Activated CD4-positive, alpha-beta T cell treated with anti-CD3 and anti-CD28 coated beads, Interleukin-10, Interleukin-2, amounts not matched to agents 100 ng/mL and 50 ng/mL, durations not matched to agents 16 hours and 8 hours (primary cell): Measurements from ENCODE around the gene ENAH.
"Not testable (repeated sequence)": the region's sequence is repeated elsewhere in the genome, so short reads cannot be mapped to it uniquely, and the experiment has no call there.

Source experiments
- DNase-seq: peaks from one replicate; pipeline ENCODE4 v3.0.0-alpha.2; 2020

The ENAH gene

DNA sequence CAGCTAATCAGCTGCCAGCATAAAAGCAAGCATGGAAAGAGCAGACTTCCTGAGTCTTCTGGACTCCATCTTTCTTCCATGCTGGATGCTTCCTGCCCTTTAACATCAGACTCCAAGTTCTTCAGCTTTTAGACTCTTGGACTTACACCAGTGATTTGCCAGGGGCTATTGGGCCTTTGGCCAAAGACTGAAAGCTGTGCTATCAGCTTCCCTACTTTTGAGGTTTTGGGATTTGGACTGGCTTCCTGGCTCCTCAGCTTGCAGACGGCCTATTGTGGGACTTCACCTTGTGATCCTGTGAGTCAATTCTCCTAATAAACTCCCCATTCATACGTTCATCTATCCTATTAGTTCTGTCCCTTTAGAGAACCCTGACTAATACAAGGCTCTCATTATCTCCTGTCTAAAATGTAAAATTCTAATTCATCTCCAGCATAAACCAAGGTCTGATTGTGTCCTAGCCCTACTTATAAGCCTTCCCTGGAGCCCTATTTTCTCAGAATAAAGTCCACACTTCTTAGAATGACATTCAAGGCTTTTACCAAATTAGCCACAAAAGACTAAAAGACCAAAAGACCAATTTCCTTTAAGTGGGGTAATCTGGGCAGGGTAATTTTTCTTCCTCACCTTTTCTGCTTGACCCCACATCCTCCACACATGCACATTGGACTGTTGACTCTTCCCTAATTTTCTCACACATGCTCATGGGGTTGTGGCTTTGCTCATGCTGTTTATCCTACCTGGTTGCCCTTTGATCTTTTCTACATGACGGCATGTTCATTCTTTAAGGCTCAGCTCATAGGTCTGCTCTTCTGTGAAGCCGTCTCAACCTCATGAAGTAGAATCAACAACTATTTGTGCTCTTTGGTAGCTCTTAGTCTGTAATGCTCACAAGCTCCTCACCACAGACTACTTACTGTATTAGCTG, 18.1 kb upstream of the ENAH start:
- no peak for DNase-seq

DNA sequence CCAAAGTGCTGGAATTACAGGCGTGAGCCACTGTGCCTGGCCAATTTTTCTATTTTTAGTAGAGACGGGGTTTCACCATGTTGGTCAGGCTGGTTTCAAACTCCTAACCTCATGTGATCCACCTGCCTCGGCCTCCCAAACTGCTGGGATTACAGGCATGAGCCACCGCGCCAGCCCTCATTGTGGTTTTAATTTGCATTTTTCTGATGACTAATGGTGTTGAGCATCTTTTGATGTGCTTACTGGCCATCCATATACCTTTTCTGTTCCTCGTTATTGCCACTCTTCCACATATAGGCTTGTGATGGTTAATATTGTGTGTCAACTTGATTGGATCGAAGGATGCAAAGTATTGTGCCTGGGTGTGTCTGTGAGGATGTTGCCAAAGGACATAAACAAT, 17.4 kb upstream of the ENAH start:
- DNase-seq = no peak

DNA sequence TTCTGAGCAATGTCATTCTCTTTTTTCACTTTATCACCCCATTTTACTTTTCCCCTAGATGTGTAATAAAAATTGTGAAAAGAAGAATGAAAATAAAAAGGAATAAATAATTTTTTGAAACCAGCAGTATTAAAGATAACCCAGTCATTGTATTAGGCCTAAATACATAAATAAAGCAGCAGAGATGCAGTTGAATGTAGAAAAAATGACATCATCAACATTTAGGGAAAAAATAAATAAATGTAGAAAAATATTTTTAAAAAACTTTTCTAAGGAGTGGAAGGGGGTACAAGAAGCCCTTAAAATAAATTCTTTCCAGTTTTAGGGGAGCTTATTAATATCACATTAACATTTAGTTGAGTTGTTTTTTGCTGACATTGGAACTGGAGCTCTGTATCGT, 15.3 kb upstream of the ENAH start:
- no peak for DNase-seq

- no peak for DNase-seq
Observed at GRCh38 chr1:225667362-225667761, 14.4 kb upstream of the ENAH start.

GRCh38 chr1:225666495-225666894, 13.6 kb upstream of the ENAH start:
- DNase-seq = no peak

DNA sequence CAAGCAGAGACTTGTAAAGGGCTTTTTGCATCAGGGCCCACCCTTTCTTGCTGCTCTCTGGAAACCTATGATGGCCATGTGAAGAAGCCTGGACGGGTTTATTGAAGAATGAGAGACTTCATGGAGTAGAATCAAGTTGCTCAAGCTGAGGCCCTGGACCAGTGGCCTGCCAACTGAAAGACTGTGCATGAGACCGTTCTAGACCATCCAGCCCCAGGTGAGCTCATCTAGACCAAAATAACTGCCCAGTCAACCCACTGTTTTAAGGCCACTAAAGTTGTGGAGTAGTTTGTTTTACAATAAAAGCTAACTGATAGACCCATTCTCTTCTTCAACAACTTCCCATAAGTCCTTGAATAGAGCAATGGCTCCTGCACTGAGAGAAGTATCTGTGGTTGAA, 11.8 kb upstream of the ENAH start:
- DNase-seq = no peak

DNA sequence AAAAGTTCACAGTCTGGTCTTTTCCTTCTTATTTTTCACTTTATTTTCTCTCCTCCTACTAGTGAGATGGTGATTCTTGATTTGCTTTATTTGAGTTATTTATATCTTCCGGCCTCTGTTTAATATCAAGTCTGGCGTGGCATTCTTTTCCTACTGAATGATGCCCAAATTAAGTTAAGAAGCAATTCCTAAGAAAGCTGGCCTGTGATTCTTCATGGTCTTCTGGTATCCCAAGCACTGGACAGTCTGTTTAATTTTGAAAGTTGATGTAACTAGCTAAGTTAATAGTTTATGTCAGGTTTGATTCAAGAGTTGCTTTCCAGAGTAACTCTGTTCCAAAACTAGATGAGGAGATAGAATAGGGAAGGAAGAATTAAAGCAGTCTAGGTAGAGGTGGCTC, 9.2 kb upstream of the ENAH start:
- DNase-seq = no peak

DNA sequence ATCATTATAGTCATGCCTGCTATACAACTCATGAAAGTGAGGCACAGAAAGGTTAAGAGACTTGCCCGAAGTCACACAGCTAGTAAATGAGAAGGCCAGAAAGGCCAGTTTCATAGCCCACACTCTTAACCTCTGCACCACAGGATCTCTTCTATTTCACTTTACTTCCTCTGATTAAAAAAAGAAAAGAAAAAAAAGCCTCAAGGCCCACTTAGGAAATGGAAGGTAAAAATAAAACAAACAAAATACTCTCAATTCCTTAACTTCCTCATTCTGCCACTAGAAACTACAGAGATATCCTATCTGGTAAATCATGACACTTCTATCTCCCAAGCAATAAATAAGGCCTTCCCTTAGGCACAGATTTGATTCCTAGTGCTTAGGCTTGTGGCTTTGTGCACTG, 7.6 kb upstream of the ENAH start:
- no peak for DNase-seq

DNA sequence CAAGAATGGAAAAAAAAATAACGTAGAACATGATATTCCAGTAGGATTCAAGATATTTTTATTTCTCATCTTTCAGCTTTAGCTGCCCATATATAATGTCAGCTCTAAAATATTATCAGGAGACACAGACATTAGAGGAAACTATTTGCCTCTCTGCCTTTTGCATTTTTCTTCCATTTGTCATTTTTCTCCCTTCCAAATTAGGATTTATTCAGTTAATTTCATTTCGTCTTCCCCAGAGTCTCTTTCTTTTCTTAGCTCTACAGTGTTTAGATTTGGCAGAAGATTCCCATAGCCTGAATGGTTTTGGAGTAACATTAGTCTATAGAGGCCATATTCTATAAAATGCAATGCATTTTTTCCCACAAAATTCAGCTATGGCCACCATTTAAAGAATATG, 5.1 kb upstream of the ENAH start:
- no peak for DNase-seq

DNA sequence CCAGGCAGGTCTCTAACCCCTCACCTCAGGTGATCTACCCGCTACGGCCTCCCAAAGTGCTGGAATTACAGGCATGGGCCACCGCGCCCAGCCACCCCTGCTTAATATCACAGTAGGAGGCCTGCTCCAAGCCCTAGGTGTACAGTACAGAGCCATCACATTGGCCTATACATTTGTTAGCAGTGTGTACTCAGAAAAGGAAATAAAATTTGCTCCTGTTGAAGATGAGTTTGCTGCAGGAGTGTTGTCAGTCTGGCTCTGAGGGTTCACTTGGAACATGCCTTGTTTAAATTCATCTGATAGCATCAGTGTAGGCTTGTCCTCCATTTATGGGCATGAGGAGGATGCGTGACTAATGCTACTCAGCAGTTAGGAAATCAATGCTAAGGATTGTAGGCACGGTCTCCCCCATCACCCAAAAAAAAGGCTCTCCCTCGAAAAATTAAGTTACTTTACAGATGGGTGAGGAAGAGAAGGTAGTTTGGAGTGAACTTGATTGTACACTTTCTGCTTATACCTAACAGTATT, 4.6 kb upstream of the ENAH start:
- no peak for DNase-seq

GRCh38 chr1:225656259-225656655, 3.3 kb upstream of the ENAH start:
- DNase-seq = not testable (repeated sequence)

- DNase-seq = peak; percentile 6
Observed at GRCh38 chr1:225655509-225656258, 2.8 kb upstream of the ENAH start.

- DNase-seq = no peak
Observed at GRCh38 chr1:225654688-225655508, 2.0 kb upstream of the ENAH start.

DNA sequence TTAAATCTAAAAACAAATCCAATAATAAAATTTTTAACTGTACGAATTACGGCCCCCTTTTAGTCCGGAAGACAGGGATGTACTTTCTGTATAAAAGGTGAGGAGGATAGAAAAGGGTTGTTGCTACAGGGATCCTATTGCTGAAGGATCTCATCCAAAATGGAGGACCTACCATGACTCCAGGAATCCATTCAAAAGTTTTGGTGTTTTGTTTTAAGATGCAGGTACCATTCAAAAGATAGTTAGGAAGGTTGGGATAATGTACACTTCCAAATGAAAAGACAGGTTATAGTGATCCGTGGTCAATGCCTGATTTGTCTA, 1.3 kb upstream of the ENAH start:
- DNase-seq = no peak

DNA sequence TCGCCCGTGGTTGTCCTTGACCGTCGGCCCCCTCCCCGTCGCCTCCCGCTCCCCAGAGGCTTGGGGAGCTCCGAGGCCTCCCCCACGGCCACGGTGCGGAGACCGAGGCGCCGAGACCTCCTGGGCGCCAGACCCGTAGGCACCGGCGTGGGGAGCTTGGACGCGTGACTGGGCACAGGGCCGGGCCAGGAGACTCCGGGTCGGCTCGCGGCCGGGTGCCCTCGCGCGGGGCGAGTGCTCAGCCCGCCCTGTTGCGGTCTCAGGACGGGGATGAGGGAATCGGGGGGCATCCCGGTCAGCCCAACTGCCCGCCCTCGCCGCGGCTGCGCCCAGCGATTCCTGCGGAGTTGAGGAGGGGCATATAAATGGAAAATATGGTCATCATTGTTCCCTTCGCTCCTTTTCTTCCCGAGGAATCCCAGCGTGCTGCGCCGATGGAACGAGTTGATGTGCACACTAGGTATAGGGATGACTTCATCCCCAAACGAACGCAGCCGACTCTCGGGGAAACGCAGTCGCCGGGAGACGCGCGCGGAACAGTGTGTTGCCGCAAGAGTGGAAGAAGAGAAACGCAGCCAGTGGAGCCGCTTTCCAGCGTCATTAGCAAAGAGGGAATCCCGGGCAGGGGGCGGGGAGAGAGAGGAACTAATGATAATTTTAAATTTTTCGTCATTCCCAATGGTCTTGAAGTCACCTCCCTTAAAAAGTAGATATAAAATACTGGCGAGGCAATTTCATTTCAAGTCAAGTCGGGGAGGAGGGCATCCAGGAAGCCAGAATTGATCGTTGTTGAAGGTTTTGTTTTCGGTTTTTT, 747 bp upstream of the ENAH start:
- peak; percentile 8 for DNase-seq

DNA sequence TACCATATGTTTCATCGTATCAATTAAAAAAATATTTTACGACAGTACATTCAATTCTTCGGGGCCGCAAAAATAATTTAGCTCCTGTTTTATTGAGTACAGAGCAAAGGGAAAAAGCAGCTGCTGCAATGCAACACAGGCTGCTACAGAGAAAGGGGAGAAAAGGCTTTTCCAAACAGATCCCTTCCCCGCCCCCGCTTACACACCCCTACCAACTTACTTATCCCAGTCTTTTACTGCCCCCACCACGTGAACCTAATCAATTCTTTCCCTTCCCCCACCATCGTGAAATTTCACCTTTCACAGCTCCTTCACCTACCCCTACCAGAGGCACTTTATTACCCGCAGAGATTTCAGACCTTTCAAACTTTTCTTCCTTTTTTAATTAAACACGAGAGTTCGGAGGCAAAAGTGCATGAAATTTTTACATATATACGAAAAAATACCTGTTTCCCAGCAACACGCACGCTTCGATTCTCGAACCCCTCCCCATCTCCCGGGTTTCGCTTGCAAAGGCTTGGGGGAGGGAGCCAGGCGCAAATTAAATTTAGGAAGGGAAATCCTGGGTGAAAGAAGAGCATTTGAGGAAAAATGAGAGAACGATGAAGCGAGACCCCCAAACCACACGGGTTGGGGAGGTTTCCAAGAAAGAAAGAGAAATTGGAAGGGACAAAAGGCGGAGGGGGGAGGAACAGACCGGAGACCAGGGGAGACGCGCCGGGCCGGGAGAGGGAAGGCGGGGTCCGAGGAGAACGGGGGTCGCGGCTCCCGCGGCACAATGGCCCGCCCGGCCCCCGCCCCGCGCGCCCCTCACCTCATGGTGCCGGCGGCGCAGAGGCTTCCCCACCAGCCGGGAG, 823 bp downstream of the ENAH start:
- DNase-seq = no peak

GRCh38 chr1:225651376-225651871, 1.5 kb downstream of the ENAH start:
- DNase-seq = no peak

DNA sequence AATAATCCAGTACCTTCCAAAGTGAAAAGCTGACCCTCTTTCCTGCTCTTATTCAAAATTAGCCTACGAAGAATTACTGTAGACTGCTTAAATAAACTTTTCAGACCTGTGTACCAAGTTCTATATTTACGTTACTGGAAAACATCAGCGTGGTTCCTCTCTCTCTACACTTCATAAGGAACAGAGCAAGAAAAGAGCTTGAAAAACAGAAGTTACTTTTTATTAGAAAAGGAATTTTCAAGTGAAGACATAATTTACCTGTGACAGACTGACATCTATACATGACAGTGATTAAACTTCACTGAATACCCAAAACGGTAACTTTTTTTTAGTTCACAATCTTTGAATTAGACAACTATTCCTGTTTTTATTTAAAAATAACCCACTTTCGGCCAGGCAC, 2.7 kb downstream of the ENAH start:
- no peak for DNase-seq

DNA sequence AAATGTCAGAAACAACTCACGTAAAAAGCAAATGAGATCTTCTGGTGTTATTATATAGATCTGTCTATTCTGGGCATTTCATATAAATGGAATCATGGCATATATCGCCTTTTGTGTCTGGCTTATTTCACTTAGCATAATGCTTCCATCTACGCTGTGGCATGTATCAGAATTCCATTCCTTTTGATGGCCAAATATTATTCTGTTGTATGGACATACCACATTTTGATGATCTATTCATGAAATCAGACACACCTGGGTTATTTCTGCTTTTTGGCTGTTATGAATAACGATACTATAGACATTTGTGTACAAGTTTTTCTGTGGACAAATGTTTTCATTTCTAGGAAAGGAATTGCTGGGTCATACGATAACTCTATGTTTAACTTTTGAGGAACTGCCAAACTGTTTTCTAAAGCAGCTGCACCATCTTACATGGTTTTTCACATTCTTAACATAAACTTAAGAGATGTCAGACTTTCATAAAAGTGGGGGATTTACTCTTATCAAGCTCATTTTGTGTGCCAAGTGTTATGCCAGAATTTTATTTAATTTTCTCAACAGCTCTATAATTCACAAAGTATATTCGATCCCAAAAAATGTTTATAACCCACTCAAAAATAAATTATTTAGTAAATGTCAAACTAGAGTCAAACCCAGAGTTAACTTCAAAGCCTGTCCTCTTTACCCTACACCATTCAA, 7.6 kb downstream of the ENAH start:
- no peak for DNase-seq

GRCh38 chr1:225644666-225645065, 8.3 kb downstream of the ENAH start:
- DNase-seq = no peak

DNA sequence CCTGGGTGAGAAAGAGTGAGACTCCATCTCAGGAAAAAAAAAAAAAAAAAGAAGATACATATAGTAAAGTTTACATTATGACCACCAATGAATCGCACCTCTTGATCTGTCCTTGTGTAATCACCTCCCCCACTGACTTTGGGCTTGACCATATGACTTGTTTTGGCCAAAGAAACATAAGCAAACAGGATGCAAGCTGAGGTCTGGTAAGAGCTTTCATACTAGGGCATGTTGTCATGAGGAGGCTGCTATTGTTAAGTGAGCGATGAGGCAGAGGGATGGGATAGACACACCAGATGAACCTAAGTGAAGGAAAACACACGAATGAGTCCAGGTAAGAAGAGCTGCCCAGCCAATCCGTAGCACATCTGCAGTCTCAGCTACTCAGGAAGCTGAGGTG, 10.7 kb downstream of the ENAH start:
- DNase-seq = no peak
